HepG2 (cell line): ENCODE measurements around the gene COMT. TPM values are rescaled to one million over a fixed set of nuclear protein-coding genes. Genes with fewer than 3 reads are reported as not detected.
A peak's percentile ranks its signal among the peaks of the same experiment; 100 is the strongest.

Experiments
- CHD4 ChIP-seq: fragments of 200-600 bp; sonication (generic); IDR thresholded peaks from 2 replicates; pipeline ENCODE4 v1.7.0; 2017; ENCODE audit warnings: mild to moderate bottlenecking, low read length, borderline replicate concordance
- EED ChIP-seq: sonication (generic); formaldehyde crosslinking; IDR thresholded peaks from 2 replicates; pipeline ENCODE4 v1.5.0; 2020; ENCODE audit warnings: mild to moderate bottlenecking, missing genetic modification reagents
- HNRNPL ChIP-seq: fragments of 200-400 bp; formaldehyde crosslinking; IDR thresholded peaks from 2 replicates; pipeline ENCODE4 v1.6.1; 2017; ENCODE audit warnings: mild to moderate bottlenecking, low read depth, low read length
- HOXA9 ChIP-seq: sonication (generic); formaldehyde crosslinking; IDR thresholded peaks from 2 replicates; pipeline ENCODE4 v1.8.1; 2022; ENCODE audit warnings: missing genetic modification reagents, mild to moderate bottlenecking, moderate library complexity, borderline replicate concordance
- KLF12 ChIP-seq: sonication (generic); formaldehyde crosslinking; IDR thresholded peaks from 2 replicates; pipeline ENCODE4 v1.4.0; 2020; ENCODE audit warnings: missing genetic modification reagents, borderline replicate concordance
- MED13 ChIP-seq: sonication (generic); formaldehyde crosslinking; IDR thresholded peaks from 2 replicates; pipeline ENCODE4 v1.5.0; 2020; ENCODE audit warnings: missing genetic modification reagents
- MED8 ChIP-seq: sonication (generic); formaldehyde crosslinking; IDR thresholded peaks from 2 replicates; pipeline ENCODE4 v1.8.1; 2023; ENCODE audit warnings: mild to moderate bottlenecking, missing genetic modification reagents; ENCODE audit not compliant: insufficient replicate concordance
- MEIS2 ChIP-seq: sonication (generic); formaldehyde crosslinking; IDR thresholded peaks from 2 replicates; pipeline ENCODE4 v1.9.0; 2021; ENCODE audit warnings: mild to moderate bottlenecking, missing genetic modification reagents
- SIX1 ChIP-seq: sonication (generic); formaldehyde crosslinking; IDR thresholded peaks from 2 replicates; pipeline ENCODE4 v1.4.0; 2020; ENCODE audit warnings: missing genetic modification reagents, borderline replicate concordance
- SP1 ChIP-seq, 2 experiments: fragments of 450-650 bp in 1 of 2; sonication (generic) in 1 of 2; formaldehyde crosslinking in 1 of 2; IDR thresholded peaks; 2 replicates each; pipeline versions ENCODE4 v1.4.0 to v1.6.1; 2016 to 2020; ENCODE audit warnings: missing genetic modification reagents in 1 of 2
- ZFP90 ChIP-seq: sonication (generic); formaldehyde crosslinking; IDR thresholded peaks from 2 replicates; pipeline ENCODE4 v1.8.0; 2022; ENCODE audit warnings: missing genetic modification reagents, mild to moderate bottlenecking, inconsistent platforms, borderline replicate concordance
- ZNF318 ChIP-seq: sonication (generic); formaldehyde crosslinking; IDR thresholded peaks from 2 replicates; pipeline ENCODE4 v1.4.0; 2020; ENCODE audit warnings: mild to moderate bottlenecking, missing genetic modification reagents
- ZNF546 ChIP-seq: sonication (generic); formaldehyde crosslinking; conservative IDR thresholded peaks from 2 replicates; pipeline ENCODE4 v1.8.1; 2023; ENCODE audit warnings: mild to moderate bottlenecking, missing genetic modification reagents
- ZNF616 ChIP-seq: sonication (generic); formaldehyde crosslinking; IDR thresholded peaks from 2 replicates; pipeline ENCODE4 v1.5.0; 2020; ENCODE audit warnings: low read depth, mild to moderate bottlenecking, missing genetic modification reagents
- ZNF724P ChIP-seq: sonication (generic); formaldehyde crosslinking; IDR thresholded peaks from 2 replicates; pipeline ENCODE4 v1.8.0; 2022; ENCODE audit warnings: missing genetic modification reagents, borderline replicate concordance
- polyA plus RNA-seq, 8 experiments: library from polyadenylated mRNA; depleted of rRNA in 3 of 8; stranded (reverse) in 7 of 8; unstranded in 1 of 8; fragments of >200 nt; fragmentation: Illumina TruSeq in 4 of 8; extraction: Trizol in 4 of 8; gene quantifications; 2 replicates each; pipeline versions ENCODE4 v1.2.1 to v1.2.3, GENCODE V29; 2011 to 2016; ENCODE audit warnings: low read depth in 4 of 8, missing spikeins in 1 of 8, mixed read lengths in 1 of 8; ENCODE audit not compliant: insufficient read depth in 1 of 8
- total RNA-seq, 5 experiments: library from RNA; depleted of rRNA; stranded (reverse); fragments of >200 nt; fragmentation: Illumina TruSeq; extraction: Trizol; gene quantifications; 2 replicates each; pipeline ENCODE4 v1.2.3, GENCODE V29; 2016; ENCODE audit warnings: low read depth in 1 of 5
- TF ChIP-seq, protein P1 (sequence below): sonication (generic); formaldehyde crosslinking; IDR thresholded peaks from 2 replicates; pipeline ENCODE4 v1.5.1; 2020; ENCODE audit warnings: missing genetic modification reagents, mild to moderate bottlenecking, borderline replicate concordance
- TF ChIP-seq, protein P2 (sequence below): IDR thresholded peaks from 2 replicates; pipeline ENCODE4 v1.6.1; 2018; ENCODE audit warnings: missing genetic modification reagents, mild to moderate bottlenecking, missing compliant biosample characterization

The COMT gene
- total and polyA plus RNA-seq, 2 of the 13 experiments (the other 11 are each of a cell fraction or from before 2014, with no cell fraction given) = 156 to 162 TPM

DNA sequence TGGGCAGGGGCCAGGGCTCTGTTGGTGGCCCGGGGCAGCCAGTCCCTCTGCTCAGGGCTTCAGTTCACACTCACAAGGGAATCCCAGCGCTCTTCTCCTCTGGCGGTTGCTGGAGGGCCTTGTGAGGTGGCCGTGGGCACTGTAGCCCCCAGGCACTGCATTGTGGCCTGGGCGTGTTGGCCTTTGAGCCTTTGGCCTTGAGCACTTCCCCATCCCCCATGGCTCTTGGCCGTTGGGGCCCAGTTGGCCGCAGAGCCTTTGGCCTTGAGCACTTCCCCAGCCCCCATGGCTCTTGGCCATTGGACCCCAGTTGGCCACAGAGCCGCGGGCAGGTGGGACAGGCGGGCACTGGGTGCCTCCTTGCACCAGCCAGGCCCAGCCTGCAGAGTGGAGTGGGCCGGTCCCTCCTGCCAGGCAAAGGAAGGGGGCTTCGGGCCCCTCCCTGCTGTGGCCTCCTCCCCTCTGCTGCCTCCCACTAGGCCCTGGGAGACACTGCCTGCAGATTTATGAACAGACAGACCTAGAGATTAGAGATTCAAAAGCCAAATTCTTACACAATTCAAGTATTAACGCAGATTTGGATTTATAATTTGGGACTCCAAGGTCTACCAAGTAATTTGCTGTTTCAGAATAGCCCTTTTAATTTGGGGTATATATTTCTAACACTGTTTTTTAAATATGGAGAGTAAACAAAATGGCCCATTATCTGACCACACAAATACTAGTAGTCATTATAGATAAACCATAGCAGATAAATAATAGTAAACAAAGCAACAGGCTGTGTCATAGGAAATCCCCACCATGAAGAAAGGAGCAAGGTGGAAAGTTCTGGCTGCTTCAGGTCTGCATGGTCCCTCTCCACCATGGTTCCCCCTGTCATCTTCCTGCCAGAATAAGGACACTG, 18.3 kb downstream of the COMT start (continued):
- TF ChIP-seq MED8 (CRISPR knock-in tag) (peak; percentile 74), HOXA9 (CRISPR knock-in tag) (no peak), ZNF318 (CRISPR knock-in tag) (no peak), ZFP90 (no peak; the same call in 1 of the 2 replicates), ZNF724P (no peak), HNRNPL (peak; percentile 99), CHD4 (no peak), SIX1 (CRISPR knock-in tag) (no peak), ZNF546 (CRISPR knock-in tag) (0 out of 2 replicates have a peak, but pooled peaks have one; percentile 36), EED (no peak), KLF12 (CRISPR knock-in tag) (peak; percentile 57; the same call in 1 of the 2 replicates), SP1 (IDR thresholded peaks at IDR 0.05) (no peak), SP1 (CRISPR knock-in tag; IDR thresholded peaks at IDR 0.05) (peak; percentile 33), MEIS2 (CRISPR knock-in tag) (no peak), MED13 (no peak), ZNF616 (CRISPR knock-in tag) (no peak)
- TF ChIP-seq, protein P1, sequence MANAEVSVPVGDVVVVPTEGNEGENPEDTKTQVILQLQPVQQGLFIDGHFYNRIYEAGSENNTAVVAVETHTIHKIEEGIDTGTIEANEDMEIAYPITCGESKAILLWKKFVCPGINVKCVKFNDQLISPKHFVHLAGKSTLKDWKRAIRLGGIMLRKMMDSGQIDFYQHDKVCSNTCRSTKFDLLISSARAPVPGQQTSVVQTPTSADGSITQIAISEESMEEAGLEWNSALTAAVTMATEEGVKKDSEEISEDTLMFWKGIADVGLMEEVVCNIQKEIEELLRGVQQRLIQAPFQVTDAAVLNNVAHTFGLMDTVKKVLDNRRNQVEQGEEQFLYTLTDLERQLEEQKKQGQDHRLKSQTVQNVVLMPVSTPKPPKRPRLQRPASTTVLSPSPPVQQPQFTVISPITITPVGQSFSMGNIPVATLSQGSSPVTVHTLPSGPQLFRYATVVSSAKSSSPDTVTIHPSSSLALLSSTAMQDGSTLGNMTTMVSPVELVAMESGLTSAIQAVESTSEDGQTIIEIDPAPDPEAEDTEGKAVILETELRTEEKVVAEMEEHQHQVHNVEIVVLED (CRISPR knock-in tag) = peak; percentile 11; the same call in 1 of the 2 replicates
- TF ChIP-seq, protein P2, sequence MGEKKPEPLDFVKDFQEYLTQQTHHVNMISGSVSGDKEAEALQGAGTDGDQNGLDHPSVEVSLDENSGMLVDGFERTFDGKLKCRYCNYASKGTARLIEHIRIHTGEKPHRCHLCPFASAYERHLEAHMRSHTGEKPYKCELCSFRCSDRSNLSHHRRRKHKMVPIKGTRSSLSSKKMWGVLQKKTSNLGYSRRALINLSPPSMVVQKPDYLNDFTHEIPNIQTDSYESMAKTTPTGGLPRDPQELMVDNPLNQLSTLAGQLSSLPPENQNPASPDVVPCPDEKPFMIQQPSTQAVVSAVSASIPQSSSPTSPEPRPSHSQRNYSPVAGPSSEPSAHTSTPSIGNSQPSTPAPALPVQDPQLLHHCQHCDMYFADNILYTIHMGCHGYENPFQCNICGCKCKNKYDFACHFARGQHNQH (CRISPR knock-in tag) = peak; percentile 55; the same call in 1 of the 2 replicates
